ENCODE data around the gene GMIP.

The GMIP gene

DNA sequence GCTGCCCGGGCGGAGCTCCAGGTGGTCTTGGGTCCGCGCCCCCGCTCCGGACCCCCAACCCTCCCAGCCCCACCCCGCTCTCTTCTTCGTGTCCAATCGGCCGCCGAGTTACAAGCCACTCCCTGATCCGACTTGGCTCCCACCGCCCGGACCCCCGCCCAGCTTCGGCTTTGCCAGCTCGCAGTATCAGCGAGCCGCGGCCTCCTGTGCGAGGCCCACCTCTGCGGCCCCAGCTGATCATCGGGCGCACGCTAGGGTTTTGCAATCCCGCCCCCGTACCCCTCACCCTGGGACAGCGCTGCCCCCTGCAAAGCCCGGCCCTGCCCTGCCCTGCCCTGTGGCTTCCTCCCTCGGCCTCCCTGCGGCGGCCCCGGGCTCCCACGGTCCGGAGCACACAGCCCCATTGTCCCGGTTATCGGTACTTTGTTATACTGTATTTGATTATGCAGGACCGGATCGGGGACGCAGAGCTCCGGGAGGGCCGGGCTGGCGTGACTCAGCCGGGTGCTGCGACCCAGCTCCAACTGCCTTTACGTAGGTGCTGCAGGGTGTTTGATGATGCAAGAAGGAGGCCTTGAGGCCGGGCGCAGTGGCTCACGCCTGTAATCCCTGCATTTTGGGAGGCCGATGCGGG is 14.8 kb downstream of the GMIP start:
- Histone ChIP-seq H3K4me3 (ENCODE audit: low read depth in 1 of 2, low read length in 2 of 2) (no peak overlapping the region), H3K4me1 (ENCODE audit: insufficient read depth, low read length) (no peaks in the 10 kb centered on the region), H3K36me3 (ENCODE audit: insufficient read depth, low read length) (peaks cover 45% of the 10 kb centered on the region), H3K27me3 (ENCODE audit: insufficient read depth, low read length, poor library complexity) (no peaks in the 10 kb centered on the region), H3K79me2 (ENCODE audit: insufficient read depth, low read length) (no peaks in the 10 kb centered on the region), H3K9me3 (ENCODE audit: insufficient read depth, low read length, severe bottlenecking) (no peaks in the 10 kb centered on the region), H3K9ac (ENCODE audit: low read depth, low read length) (no peak overlapping the region), H2AFZ (ENCODE audit: low read depth, low read length) (no peak overlapping the region), H4K20me1 (ENCODE audit: insufficient read depth, low read length) (peaks cover 4% of the 10 kb centered on the region), H3K27ac (ENCODE audit: low read length) (no peak overlapping the region), H3K4me2 (ENCODE audit: insufficient read depth, low read length) (no peak overlapping the region)
- TF ChIP-seq EZH2 (IDR thresholded peaks at IDR 0.05; ENCODE audit: borderline replicate concordance, low read depth, low read length, severe bottlenecking) = no peak
- TF ChIP-seq, protein P1, sequence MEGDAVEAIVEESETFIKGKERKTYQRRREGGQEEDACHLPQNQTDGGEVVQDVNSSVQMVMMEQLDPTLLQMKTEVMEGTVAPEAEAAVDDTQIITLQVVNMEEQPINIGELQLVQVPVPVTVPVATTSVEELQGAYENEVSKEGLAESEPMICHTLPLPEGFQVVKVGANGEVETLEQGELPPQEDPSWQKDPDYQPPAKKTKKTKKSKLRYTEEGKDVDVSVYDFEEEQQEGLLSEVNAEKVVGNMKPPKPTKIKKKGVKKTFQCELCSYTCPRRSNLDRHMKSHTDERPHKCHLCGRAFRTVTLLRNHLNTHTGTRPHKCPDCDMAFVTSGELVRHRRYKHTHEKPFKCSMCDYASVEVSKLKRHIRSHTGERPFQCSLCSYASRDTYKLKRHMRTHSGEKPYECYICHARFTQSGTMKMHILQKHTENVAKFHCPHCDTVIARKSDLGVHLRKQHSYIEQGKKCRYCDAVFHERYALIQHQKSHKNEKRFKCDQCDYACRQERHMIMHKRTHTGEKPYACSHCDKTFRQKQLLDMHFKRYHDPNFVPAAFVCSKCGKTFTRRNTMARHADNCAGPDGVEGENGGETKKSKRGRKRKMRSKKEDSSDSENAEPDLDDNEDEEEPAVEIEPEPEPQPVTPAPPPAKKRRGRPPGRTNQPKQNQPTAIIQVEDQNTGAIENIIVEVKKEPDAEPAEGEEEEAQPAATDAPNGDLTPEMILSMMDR (IDR thresholded peaks at IDR 0.05; ENCODE audit: borderline replicate concordance, extremely low read depth, low read length, poor library complexity, severe bottlenecking) = no peak
- no peak for DNase-seq
- ATAC-seq (ENCODE audit: insufficient read depth, low read depth) = no peak

DNA sequence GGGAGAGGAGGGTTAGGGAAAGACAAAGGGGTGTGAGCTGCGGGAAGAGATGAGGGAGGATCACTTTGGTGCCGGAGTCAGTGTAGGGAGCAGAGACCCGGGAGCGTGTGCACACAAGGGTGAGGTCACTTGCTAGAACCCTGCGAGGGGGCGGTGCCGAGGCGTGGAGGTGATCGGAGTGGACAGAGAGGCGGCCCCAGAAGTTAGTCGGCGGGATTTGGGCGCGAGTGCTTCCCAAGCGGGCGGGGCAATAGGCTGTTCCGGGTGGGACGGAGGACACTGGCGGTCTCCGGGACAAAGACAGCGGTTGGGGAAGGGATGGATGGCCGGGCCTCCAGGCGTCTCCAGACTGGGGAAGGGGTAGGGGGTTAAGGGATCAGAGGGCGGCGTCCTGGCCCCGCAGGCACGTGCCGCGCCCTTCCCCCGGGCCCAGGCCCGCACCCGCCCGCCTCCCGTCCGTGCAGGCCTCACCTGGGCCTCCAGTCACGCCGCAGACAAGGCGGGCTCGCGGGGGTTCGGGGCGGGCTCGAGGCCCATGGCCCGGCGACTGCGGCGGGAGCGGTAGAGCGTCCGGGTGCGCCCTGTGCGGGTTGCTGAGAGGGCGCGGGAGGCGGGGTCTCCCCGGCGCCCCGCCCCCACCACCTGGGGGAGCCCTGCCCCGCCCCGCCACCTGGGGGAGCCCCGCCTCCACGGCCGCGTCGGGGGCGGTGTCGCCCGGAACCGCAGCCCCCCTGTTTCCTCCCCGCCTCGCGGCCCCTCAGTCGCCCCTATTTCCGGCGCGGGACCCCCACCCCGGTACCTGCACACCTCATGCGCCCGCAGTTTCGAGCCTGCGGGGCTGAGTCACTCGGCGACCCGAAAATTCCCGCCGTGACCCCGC is 15.6 kb downstream of the GMIP start, which contains the start of gene LPAR2:
LPAR2 (minus strand) TSS at position 600 of the 880 bp plus-strand sequence. CDS start 945 bp downstream, outside the sequence.
- no peak within 1 kb of the TSS for H2AFZ ChIP-seq (ENCODE audit: low read depth, low read length)
- no peaks in the 10 kb centered on the region for H3K9me3 ChIP-seq (ENCODE audit: insufficient read depth, low read length, severe bottlenecking)
- DNase-seq (no peak), ATAC-seq (ENCODE audit: insufficient read depth, low read depth) (no peak)
- no peak within 1 kb of the TSS for H3K4me2 ChIP-seq (ENCODE audit: insufficient read depth, low read length)
- TF ChIP-seq EZH2 (IDR thresholded peaks at IDR 0.05; ENCODE audit: borderline replicate concordance, low read depth, low read length, severe bottlenecking) = no peak
- TF ChIP-seq, protein P1 (IDR thresholded peaks at IDR 0.05; ENCODE audit: borderline replicate concordance, extremely low read depth, low read length, poor library complexity, severe bottlenecking) = no peak
- no peaks in the 10 kb centered on the region for H3K27me3 ChIP-seq (ENCODE audit: insufficient read depth, low read length, poor library complexity)
- no peaks in the 10 kb centered on the region for H3K79me2 ChIP-seq (ENCODE audit: insufficient read depth, low read length)
- H3K36me3 ChIP-seq (ENCODE audit: insufficient read depth, low read length) = peaks cover 39% of the 10 kb centered on the region
- H3K27ac ChIP-seq (ENCODE audit: low read length) = no peak within 1 kb of the TSS
- H4K20me1 ChIP-seq (ENCODE audit: insufficient read depth, low read length) = peaks cover 4% of the 10 kb centered on the region
- H3K9ac ChIP-seq (ENCODE audit: low read depth, low read length) = no peak within 1 kb of the TSS
- no peak within 1 kb of the TSS for H3K4me3 ChIP-seq (ENCODE audit: low read depth in 1 of 2, low read length in 2 of 2)
- H3K4me1 ChIP-seq (ENCODE audit: insufficient read depth, low read length) = no peaks in the 10 kb centered on the region

DNA sequence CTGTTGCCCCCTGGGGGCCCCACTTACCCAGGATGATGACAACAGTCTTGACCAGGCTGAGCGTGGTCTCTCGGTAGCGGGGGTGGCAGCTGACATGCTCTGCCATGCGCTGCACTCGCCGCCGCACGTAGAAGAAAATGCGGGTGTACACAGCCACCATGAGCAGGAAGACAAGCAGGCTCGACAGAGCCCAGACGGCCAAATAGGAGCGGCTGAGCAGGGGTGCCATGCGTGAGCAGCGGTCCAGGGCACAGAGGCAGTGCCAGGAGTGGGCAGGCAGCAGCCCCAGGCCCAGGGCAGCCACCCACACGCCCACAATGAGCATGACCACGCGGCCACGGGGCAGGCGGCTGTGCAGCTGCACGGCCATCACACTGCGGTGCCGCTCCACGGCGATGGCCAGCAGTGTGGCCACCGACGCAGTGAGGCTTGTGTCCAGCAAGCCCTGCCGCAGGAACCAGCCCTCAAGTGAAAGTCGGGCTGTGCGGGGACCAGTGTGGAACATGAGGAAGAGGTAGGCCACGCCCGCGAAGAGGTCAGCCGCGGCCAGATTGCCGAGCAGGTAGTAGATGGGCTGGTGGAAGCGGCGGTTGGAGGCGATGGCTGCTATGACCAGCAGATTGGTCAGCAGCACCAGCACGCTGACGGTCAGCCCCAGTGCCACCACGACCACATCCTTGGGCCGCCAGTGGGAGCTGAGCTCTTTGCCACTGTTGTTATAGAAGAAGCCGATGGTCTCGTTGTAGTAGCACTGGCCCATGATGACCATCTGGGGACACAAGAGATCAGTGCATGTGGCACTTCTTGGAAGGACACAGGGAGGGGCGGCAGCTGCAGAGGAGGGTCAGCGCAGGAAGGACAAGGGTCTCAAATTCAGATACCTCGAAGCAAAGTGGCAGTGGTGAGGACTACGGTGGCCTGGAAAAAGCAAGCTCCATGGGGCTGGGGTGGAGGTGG is 16.7 kb downstream of the GMIP start:
- Histone ChIP-seq H3K27ac (ENCODE audit: low read length) (no peak overlapping the region), H3K9me3 (ENCODE audit: insufficient read depth, low read length, severe bottlenecking) (no peaks in the 10 kb centered on the region), H3K4me1 (ENCODE audit: insufficient read depth, low read length) (no peaks in the 10 kb centered on the region), H3K79me2 (ENCODE audit: insufficient read depth, low read length) (no peaks in the 10 kb centered on the region), H3K4me2 (ENCODE audit: insufficient read depth, low read length) (no peak overlapping the region), H2AFZ (ENCODE audit: low read depth, low read length) (no peak overlapping the region), H3K36me3 (ENCODE audit: insufficient read depth, low read length) (peaks cover 34% of the 10 kb centered on the region), H3K4me3 (ENCODE audit: low read depth in 1 of 2, low read length in 2 of 2) (no peak overlapping the region), H4K20me1 (ENCODE audit: insufficient read depth, low read length) (peaks cover 4% of the 10 kb centered on the region), H3K27me3 (ENCODE audit: insufficient read depth, low read length, poor library complexity) (no peaks in the 10 kb centered on the region), H3K9ac (ENCODE audit: low read depth, low read length) (no peak overlapping the region)
- ATAC-seq (ENCODE audit: insufficient read depth, low read depth) (no peak), DNase-seq (no peak)
- TF ChIP-seq, protein P1 (IDR thresholded peaks at IDR 0.05; ENCODE audit: borderline replicate concordance, extremely low read depth, low read length, poor library complexity, severe bottlenecking) = no peak
- TF ChIP-seq EZH2 (IDR thresholded peaks at IDR 0.05; ENCODE audit: borderline replicate concordance, low read depth, low read length, severe bottlenecking) = no peak
